ENCODE measurements around the gene BCAM.

GRCh38 chr19:44813070-44813840, 4.4 kb downstream of the BCAM start:
- TF ChIP-seq EP300 (IDR thresholded peaks at IDR 0.05) (no peak), CTCF (IDR thresholded peaks at IDR 0.05) (no peak)

Data from sigmoid colon (tissue), 4 donors.